H9 (cell line): ENCODE results near the gene DDX39A. TPM values are rescaled to one million over a fixed set of nuclear protein-coding genes. Genes with fewer than 3 reads are reported as not detected.

Experiments used
- DNase-seq: peaks from one replicate; pipeline ENCODE4 v3.0.0-alpha.2; 2017
- H2AFZ ChIP-seq: one replicate; pipeline ENCODE4 v1.6.1; 2013; ENCODE audit warnings: mild to moderate bottlenecking, low read length, control low read depth, moderate library complexity
- H2AK5ac ChIP-seq: 2 replicates; pipeline ENCODE4 v1.6.1; 2013; ENCODE audit warnings: low read length, control low read depth, mixed read lengths; ENCODE audit not compliant: insufficient read length
- H2BK120ac ChIP-seq: one replicate; pipeline ENCODE4 v1.6.1; 2013; ENCODE audit warnings: low read depth, mild to moderate bottlenecking, low read length, control low read depth, inconsistent platforms; ENCODE audit not compliant: poor library complexity, severe bottlenecking
- H2BK12ac ChIP-seq: 2 replicates; pipeline ENCODE4 v1.6.1; 2013; ENCODE audit warnings: low read length, control low read depth, mixed read lengths, low read depth; ENCODE audit not compliant: insufficient read length
- H2BK15ac ChIP-seq: 2 replicates; pipeline ENCODE4 v1.6.1; 2013; ENCODE audit warnings: low read depth, low read length, control low read depth
- H2BK20ac ChIP-seq: one replicate; pipeline ENCODE4 v1.6.1; 2013; ENCODE audit warnings: low read depth, mild to moderate bottlenecking, low read length, control low read depth, inconsistent platforms; ENCODE audit not compliant: poor library complexity, severe bottlenecking
- H2BK5ac ChIP-seq: 2 replicates; pipeline ENCODE4 v1.6.1; 2013; ENCODE audit warnings: low read length, control low read depth, mixed read lengths; ENCODE audit not compliant: insufficient read length
- H3K14ac ChIP-seq: 2 replicates; pipeline ENCODE4 v1.6.1; 2013; ENCODE audit warnings: low read length, control low read depth; ENCODE audit not compliant: insufficient read depth
- H3K18ac ChIP-seq: 2 replicates; pipeline ENCODE4 v1.6.1; 2013; ENCODE audit warnings: low read depth, mild to moderate bottlenecking, mixed read lengths, low read length, control low read depth; ENCODE audit not compliant: insufficient read length
- H3K23ac ChIP-seq: 2 replicates; pipeline ENCODE4 v1.6.1; 2013; ENCODE audit warnings: low read length, control low read depth, mixed read lengths, low read depth; ENCODE audit not compliant: insufficient read length
- H3K23me2 ChIP-seq: 2 replicates; pipeline ENCODE4 v1.6.1; 2013; ENCODE audit warnings: low read depth, mild to moderate bottlenecking, mixed read lengths, low read length, control low read depth; ENCODE audit not compliant: insufficient read length, poor library complexity, severe bottlenecking
- H3K27ac ChIP-seq: 2 replicates; pipeline ENCODE4 v1.5.1; 2013; ENCODE audit warnings: low read length, control low read depth, mixed read lengths, low read depth; ENCODE audit not compliant: insufficient read length
- H3K27me3 ChIP-seq: 2 replicates; pipeline ENCODE4 v1.6.1; 2013; ENCODE audit warnings: low read length, control low read depth, inconsistent platforms; ENCODE audit not compliant: insufficient read depth
- H3K4ac ChIP-seq: 2 replicates; pipeline ENCODE4 v1.6.1; 2013; ENCODE audit warnings: low read depth, mild to moderate bottlenecking, control low read depth, inconsistent platforms, low read length, moderate library complexity
- H3K4me1 ChIP-seq: 2 replicates; pipeline ENCODE4 v1.6.1; 2013; ENCODE audit warnings: low read length, control low read depth, inconsistent platforms; ENCODE audit not compliant: insufficient read depth
- H3K4me2 ChIP-seq: 2 replicates; pipeline ENCODE4 v1.6.1; 2013; ENCODE audit warnings: low read length, control low read depth, mixed read lengths; ENCODE audit not compliant: insufficient read length, insufficient read depth
- H3K56ac ChIP-seq: 2 replicates; pipeline ENCODE4 v1.6.1; 2013; ENCODE audit warnings: low read depth, mild to moderate bottlenecking, mixed read lengths, low read length, control low read depth; ENCODE audit not compliant: insufficient read length
- H3K79me1 ChIP-seq: 2 replicates; pipeline ENCODE4 v1.6.1; 2013; ENCODE audit warnings: low read depth, mild to moderate bottlenecking, moderate library complexity, low read length, control low read depth, inconsistent platforms; ENCODE audit not compliant: insufficient read depth, poor library complexity, severe bottlenecking
- H3K79me2 ChIP-seq: 2 replicates; pipeline ENCODE4 v1.6.1; 2013; ENCODE audit warnings: low read length, control low read depth, inconsistent platforms; ENCODE audit not compliant: insufficient read depth
- H3K9ac ChIP-seq: 2 replicates; pipeline ENCODE4 v1.6.1; 2013; ENCODE audit warnings: low read length, control low read depth, mixed read lengths; ENCODE audit not compliant: insufficient read length; ENCODE audit errors: extremely low read depth
- H3K9me3 ChIP-seq: one replicate; pipeline ENCODE4 v1.6.1; 2013; ENCODE audit warnings: low read depth, low read length, inconsistent platforms; ENCODE audit not compliant: control insufficient read depth
- H3T11ph ChIP-seq: one replicate; pipeline ENCODE4 v1.6.1; 2013; ENCODE audit warnings: mild to moderate bottlenecking, low read length, control low read depth, inconsistent platforms
- H4K20me1 ChIP-seq: one replicate; pipeline ENCODE4 v1.6.1; 2013; ENCODE audit not compliant: control insufficient read depth, insufficient read length, insufficient read depth
- H4K5ac ChIP-seq: 2 replicates; pipeline ENCODE4 v1.6.1; 2013; ENCODE audit warnings: low read depth, mild to moderate bottlenecking, mixed read lengths, low read length, control low read depth; ENCODE audit not compliant: insufficient read length
- H4K8ac ChIP-seq: replicated peaks from 2 replicates; pipeline ENCODE4 v1.6.1; 2013; ENCODE audit warnings: low read length, control low read depth, mixed read lengths, low read depth; ENCODE audit not compliant: insufficient read length
- H4K91ac ChIP-seq: 2 replicates; pipeline ENCODE4 v1.6.1; 2013; ENCODE audit warnings: low read depth, mild to moderate bottlenecking, moderate library complexity, mixed read lengths, low read length, control low read depth; ENCODE audit not compliant: insufficient read length
- H3K27ac Mint-ChIP-seq, 3 experiments: 2 replicates in 2 of 3; 3 replicates in 1 of 3; pipeline ENCODE4 v1.8.0; 2020 to 2021; ENCODE audit warnings: mixed read lengths in 3 of 3, mild to moderate bottlenecking in 1 of 3, moderate library complexity in 1 of 3
- H3K27me3 Mint-ChIP-seq: 2 replicates; pipeline ENCODE4 v1.8.0; 2021; ENCODE audit warnings: low read depth, mild to moderate bottlenecking, moderate library complexity, mixed read lengths
- H3K36me3 Mint-ChIP-seq, 3 experiments: 2 replicates in 2 of 3; 3 replicates in 1 of 3; pipeline ENCODE4 v1.8.0; 2020 to 2021; ENCODE audit warnings: low read depth in 3 of 3, mixed read lengths in 3 of 3; ENCODE audit not compliant: insufficient read depth in 1 of 3
- H3K4me1 Mint-ChIP-seq, 2 experiments: 2 replicates each; pipeline ENCODE4 v1.8.0; 2020; ENCODE audit warnings: mixed read lengths in 2 of 2
- H3K4me3 Mint-ChIP-seq, 2 experiments: 2 replicates in 1 of 2; 3 replicates in 1 of 2; pipeline ENCODE4 v1.8.0; 2020 to 2021; ENCODE audit warnings: mild to moderate bottlenecking in 2 of 2, mixed read lengths in 2 of 2, moderate library complexity in 1 of 2
- H3K9me3 Mint-ChIP-seq, 2 experiments: 2 replicates in 1 of 2; 3 replicates in 1 of 2; pipeline ENCODE4 v1.8.0; 2020; ENCODE audit warnings: mild to moderate bottlenecking in 2 of 2, mixed read lengths in 2 of 2, moderate library complexity in 1 of 2
- CTCF ChIP-seq: fragments of 200-600 bp; sonication (generic); conservative IDR thresholded peaks from 3 replicates; pipeline ENCODE4 v1.8.0; 2021; ENCODE audit warnings: antibody characterized with exemption, mild to moderate bottlenecking
- WGBS: extraction: QIAGEN DNeasy Blood & Tissue Kit; methylation state at CpG from one replicate; pipeline ENCODE4 v1.1.7; 2013; ENCODE audit warnings: missing lambda C conversion rate, low lambda C conversion rate, mixed read lengths; ENCODE audit not compliant: insufficient read length; ENCODE audit errors: extremely low coverage; 5-methylcytosine and 5-hydroxymethylcytosine counted together
- total RNA-seq: library from RNA; stranded (reverse); gene quantifications from 2 replicates; pipeline ENCODE4 v1.2.1, GENCODE V29; 2021

DDX39A gene
- total RNA-seq, 1 experiment from 2014 or later = 137 TPM

GRCh38 chr19:14467816-14468215, 48.7 kb upstream of the DDX39A start:
- H2AFZ ChIP-seq = no peak overlapping the region
- no peaks in the 10 kb centered on the region for H3K9me3 ChIP-seq
- H4K91ac ChIP-seq = no peak overlapping the region
- H3K27me3 Mint-ChIP-seq = peaks cover 2% of the 10 kb centered on the region; the same call in 1 of the 2 replicates
- H2BK15ac ChIP-seq = no peak overlapping the region
- no peak overlapping the region for H3K4me3 Mint-ChIP-seq
- no peaks in the 10 kb centered on the region for H3K79me2 ChIP-seq
- peak; percentile 22; the same call in 2 of the 3 replicates for TF ChIP-seq CTCF
- H3K27ac ChIP-seq = no peak overlapping the region
- no peak overlapping the region for H3K4me2 ChIP-seq
- H3K36me3 Mint-ChIP-seq = peaks cover 14 to 59% (median 58%) of the 10 kb centered on the region in 3 experiments; a peak in 6 of 7 replicates
- H3K27me3 ChIP-seq = no peaks in the 10 kb centered on the region
- no peak for DNase-seq
- no peaks in the 10 kb centered on the region for H3K4me1 ChIP-seq
- H2AK5ac ChIP-seq = no peak overlapping the region
- no peak overlapping the region for H3K23ac ChIP-seq
- H3K4me1 Mint-ChIP-seq = peaks cover 5 to 6% of the 10 kb centered on the region in 2 experiments; a peak in 3 of 4 replicates
- H2BK20ac ChIP-seq = no peak overlapping the region
- H4K8ac ChIP-seq = no peak overlapping the region
- H3K9ac ChIP-seq = no peak overlapping the region
- no peak overlapping the region for H3T11ph ChIP-seq
- no peak overlapping the region for H2BK120ac ChIP-seq
- no peaks in the 10 kb centered on the region for H4K20me1 ChIP-seq
- H3K23me2 ChIP-seq = peaks cover 5% of the 10 kb centered on the region
- no peak overlapping the region for H2BK5ac ChIP-seq
- H3K27ac Mint-ChIP-seq = no peak overlapping the region
- no peak overlapping the region for H2BK12ac ChIP-seq
- no peak overlapping the region for H4K5ac ChIP-seq
- no CpG with 5 or more reads among the region's 9 CpGs for WGBS
- no peaks in the 10 kb centered on the region for H3K79me1 ChIP-seq
- H3K14ac ChIP-seq = no peak overlapping the region
- H3K9me3 Mint-ChIP-seq = no peaks in the 10 kb centered on the region
- no peak overlapping the region for H3K18ac ChIP-seq
- no peak overlapping the region for H3K4ac ChIP-seq
- no peak overlapping the region for H3K56ac ChIP-seq
